Epithelial cell of esophagus (primary cell): ENCODE results near the gene CCSER2.

Source experiments
- DNase-seq: peaks from one replicate; pipeline ENCODE4 v3.0.0; 2010; ENCODE audit warnings: low read depth
- H3K4me3 ChIP-seq: 2 replicates; pipeline ENCODE4 v1.5.1; 2011; ENCODE audit warnings: mild to moderate bottlenecking, low read length, control low read depth
- CTCF ChIP-seq: IDR thresholded peaks from 2 replicates; pipeline ENCODE4 v1.5.1; 2011; ENCODE audit warnings: low read depth, mild to moderate bottlenecking, low read length, control low read depth, inconsistent platforms; ENCODE audit not compliant: insufficient read depth; ENCODE audit errors: missing control alignments

Gene CCSER2

DNA sequence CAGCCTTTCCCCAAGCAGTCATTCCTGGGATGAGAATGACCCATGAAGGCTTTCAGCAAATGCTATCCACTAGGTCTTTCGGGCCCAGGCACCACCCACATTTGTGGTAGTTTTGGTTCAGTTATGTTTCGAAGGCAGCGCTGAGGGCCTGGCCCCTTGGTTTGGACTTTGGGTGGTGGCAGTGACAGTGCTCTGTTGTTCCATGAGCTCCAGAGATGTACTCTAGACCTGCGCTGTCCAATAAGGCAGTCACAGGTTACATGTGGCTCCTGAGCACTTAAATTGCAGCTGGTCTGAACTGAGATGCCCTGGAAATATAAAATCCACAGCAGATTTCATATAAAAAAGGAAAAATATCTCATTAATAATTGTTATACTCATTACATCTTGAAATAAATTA lies 209.6 kb downstream of the CCSER2 start:
- no peak overlapping the region for H3K4me3 ChIP-seq
- no peak for DNase-seq
- TF ChIP-seq CTCF = no peak

- no peak for DNase-seq
- no peak overlapping the region for H3K4me3 ChIP-seq
- no peak for TF ChIP-seq CTCF
These were observed 210.8 kb downstream of the CCSER2 start for GRCh38 chr10:84539216-84539615.

- peak; percentile 78 for DNase-seq
- no peak for TF ChIP-seq CTCF
- H3K4me3 ChIP-seq = no peak overlapping the region
These were observed 211.7 kb downstream of the CCSER2 start for GRCh38 chr10:84540022-84540616.

- DNase-seq = peak; percentile 58
- peak; percentile 78 for TF ChIP-seq CTCF
- peak overlapping the region; percentile 28 for H3K4me3 ChIP-seq
These were observed 212.4 kb downstream of the CCSER2 start for GRCh38 chr10:84540617-84541288.

DNA sequence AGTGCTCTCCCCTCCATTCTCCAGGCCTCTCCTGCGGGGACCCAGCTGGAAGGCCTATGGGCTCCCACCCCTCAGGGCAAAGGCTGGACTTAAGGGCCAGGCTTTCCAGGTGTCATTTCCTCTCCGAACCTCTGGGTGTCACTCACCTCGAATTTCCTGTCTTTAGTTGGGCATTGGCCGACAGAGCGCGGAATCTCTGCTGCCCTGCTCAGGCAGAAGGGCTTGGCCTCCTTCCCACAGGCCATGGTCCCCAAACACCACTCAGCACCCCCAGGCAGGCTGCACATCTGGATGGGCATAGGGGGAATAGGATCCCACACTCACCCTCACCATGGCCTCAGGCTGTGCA lies 212.9 kb downstream of the CCSER2 start:
- peak; percentile 3 for TF ChIP-seq CTCF
- H3K4me3 ChIP-seq = no peak overlapping the region
- no peak for DNase-seq

DNA sequence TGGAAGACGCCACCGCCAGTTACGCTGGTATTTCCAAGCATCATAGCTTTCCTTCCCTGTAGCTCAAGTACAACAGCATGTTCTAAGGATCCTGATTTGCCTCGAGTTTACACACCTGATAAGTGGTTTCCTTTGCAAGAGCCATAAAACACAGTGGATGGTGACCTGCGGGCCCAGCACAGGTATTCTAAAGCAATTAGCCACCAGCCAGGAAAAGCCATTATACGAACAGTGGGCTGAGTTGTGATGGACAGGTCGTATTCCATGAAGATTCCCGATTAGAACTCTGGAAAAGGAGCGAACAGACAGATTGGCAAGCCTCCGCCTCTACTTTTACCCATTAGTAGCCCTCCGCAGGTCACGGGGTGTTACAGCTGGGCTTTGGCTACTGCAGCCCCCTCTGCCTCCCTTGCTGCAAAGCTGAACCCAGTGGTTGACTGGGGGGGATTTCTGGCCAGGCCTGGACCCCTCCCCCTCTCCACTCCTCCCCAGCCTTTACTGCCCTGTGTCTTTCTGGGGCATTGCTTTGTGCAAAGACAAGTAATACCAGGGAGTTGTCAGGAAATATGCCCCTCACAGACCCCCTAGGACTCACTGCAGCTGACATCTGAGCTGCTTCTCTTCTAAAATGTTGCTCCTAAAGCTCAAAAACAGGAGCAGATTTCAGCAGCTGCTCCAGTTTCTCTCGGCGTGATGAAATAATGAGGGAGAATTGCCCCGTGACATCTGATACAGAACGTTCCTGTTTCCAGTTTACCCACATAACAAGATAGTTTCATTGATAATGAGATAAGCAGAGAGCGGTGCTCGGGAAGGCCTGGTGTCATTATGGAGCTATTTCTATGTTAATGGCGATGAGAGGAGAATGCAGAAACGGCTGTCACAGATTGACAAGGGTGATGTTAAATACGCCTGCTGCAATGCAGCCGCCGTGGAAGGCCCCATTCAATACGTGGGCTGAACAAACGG lies 214.4 kb downstream of the CCSER2 start:
- no peak for TF ChIP-seq CTCF
- H3K4me3 ChIP-seq = no peak overlapping the region
- no peak for DNase-seq
